A673 (cell line): ENCODE data around the gene LPP.

ENCODE experiments used
- CTCF ChIP-seq: fragments of 300-800, 200-600 bp; sonication (generic); conservative IDR thresholded peaks from 2 replicates; pipeline ENCODE4 v1.5.1; 2017; ENCODE audit warnings: low read depth, mild to moderate bottlenecking, antibody characterized with exemption, low read length, moderate library complexity, mixed read lengths
- EZH2 ChIP-seq: fragments of 200-600 bp; sonication (generic); IDR thresholded peaks from 2 replicates; pipeline ENCODE4 v1.6.1; 2017; ENCODE audit warnings: borderline replicate concordance, low read depth, mild to moderate bottlenecking, mixed read lengths, antibody characterized with exemption, low read length; ENCODE audit not compliant: poor library complexity, severe bottlenecking

- TF ChIP-seq CTCF = no peak
- no peak for TF ChIP-seq EZH2
These were observed 663.9 kb downstream of the LPP start for GRCh38 chr3:188817935-188818269.
